HG03095 (cell line): ENCODE results near the gene TESPA1.
A peak's percentile ranks its signal among the peaks of the same experiment; 100 is the strongest.
"Not testable (repeated sequence)": the region's sequence is repeated elsewhere in the genome, so short reads cannot be mapped to it uniquely, and the experiment has no call there.

Experiments used
- ATAC-seq: cut with Tn5 transposase; IDR thresholded peaks from one replicate; pipeline ENCODE4 v1.9.1; 2021; ENCODE audit warnings: moderate library complexity; ENCODE audit not compliant: unreplicated experiment

Gene TESPA1

GRCh38 chr12:54986773-54987172 lies 2.2 kb upstream of the TESPA1 start:
- not testable (repeated sequence) for ATAC-seq

- ATAC-seq, result no peak
Measured at GRCh38 chr12:54983536-54984101, 943 bp downstream of the TESPA1 start.

GRCh38 chr12:54981796-54982195 lies 2.8 kb downstream of the TESPA1 start:
- no peak for ATAC-seq

GRCh38 chr12:54980341-54980740 lies 4.2 kb downstream of the TESPA1 start:
- no peak for ATAC-seq

- no peak for ATAC-seq
Measured at GRCh38 chr12:54977857-54978256, 6.7 kb downstream of the TESPA1 start.

- ATAC-seq, result no peak
Measured at GRCh38 chr12:54977155-54977554, 7.4 kb downstream of the TESPA1 start.

- no peak for ATAC-seq
Measured at GRCh38 chr12:54975875-54976274, 8.7 kb downstream of the TESPA1 start.

- ATAC-seq, result no peak
Measured at GRCh38 chr12:54975272-54975671, 9.3 kb downstream of the TESPA1 start.

- no peak for ATAC-seq
Measured at GRCh38 chr12:54974279-54974678, 10.3 kb downstream of the TESPA1 start.

- ATAC-seq, result no peak
Measured at GRCh38 chr12:54973556-54973955, 11.0 kb downstream of the TESPA1 start.

GRCh38 chr12:54970741-54971140 lies 13.8 kb downstream of the TESPA1 start:
- ATAC-seq, result no peak

- no peak for ATAC-seq
Measured at GRCh38 chr12:54968181-54968730, 16.3 kb downstream of the TESPA1 start.

- ATAC-seq, result no peak
Measured at GRCh38 chr12:54967461-54967860, 17.1 kb downstream of the TESPA1 start.

- no peak for ATAC-seq
Measured at GRCh38 chr12:54961190-54961589, 23.4 kb downstream of the TESPA1 start.

GRCh38 chr12:54959291-54960018 lies 25.1 kb downstream of the TESPA1 start:
- ATAC-seq, result peak; percentile 72

- ATAC-seq, result no peak
Measured at GRCh38 chr12:54958048-54958658, 26.4 kb downstream of the TESPA1 start.

- ATAC-seq, result no peak
Measured at GRCh38 chr12:54956818-54957641, 27.5 kb downstream of the TESPA1 start.

GRCh38 chr12:54956322-54956721 lies 28.2 kb downstream of the TESPA1 start:
- ATAC-seq, result no peak

- ATAC-seq, result no peak
Measured at GRCh38 chr12:54954801-54955200, 29.8 kb downstream of the TESPA1 start.

GRCh38 chr12:54954228-54954627 lies 30.3 kb downstream of the TESPA1 start:
- no peak for ATAC-seq

- no peak for ATAC-seq
Measured at GRCh38 chr12:54950071-54950727, 34.4 kb downstream of the TESPA1 start.
